OCI-LY1 (cell line): Measurements from ENCODE around the gene DCAF5.

Experiments
- CTCF ChIP-seq: fragments of 200-600 bp; sonication (generic), shearing (Covaris generic); IDR thresholded peaks from 2 replicates; pipeline ENCODE4 v1.5.1; 2017; ENCODE audit warnings: mild to moderate bottlenecking, antibody characterized with exemption, low read length, moderate library complexity, mixed read lengths
- EZH2 ChIP-seq: fragments of 200-600 bp; sonication (generic), shearing (Covaris generic); IDR thresholded peaks from 2 replicates; pipeline ENCODE4 v1.8.0; 2017; ENCODE audit warnings: borderline replicate concordance, mixed run types, mild to moderate bottlenecking, antibody characterized with exemption, low read length, moderate library complexity, mixed read lengths

- TF ChIP-seq CTCF (no peak), EZH2 (no peak)
Observed at GRCh38 chr14:69042787-69043444, 110.0 kb downstream of the DCAF5 start.
